HG03378 (cell line): Measurements from ENCODE around the gene RPL15.
A peak's percentile ranks its signal among the peaks of the same experiment; 100 is the strongest.
"Not testable (repeated sequence)": the region's sequence is repeated elsewhere in the genome, so short reads cannot be mapped to it uniquely, and the experiment has no call there.

Experiments
- ATAC-seq: cut with Tn5 transposase; IDR thresholded peaks from one replicate; pipeline ENCODE4 v1.9.1; 2021; ENCODE audit warnings: mild to moderate bottlenecking, moderate library complexity; ENCODE audit not compliant: unreplicated experiment

RPL15 gene

GRCh38 chr3:23889386-23889785 is 27.5 kb upstream of the RPL15 start:
- no peak for ATAC-seq

DNA sequence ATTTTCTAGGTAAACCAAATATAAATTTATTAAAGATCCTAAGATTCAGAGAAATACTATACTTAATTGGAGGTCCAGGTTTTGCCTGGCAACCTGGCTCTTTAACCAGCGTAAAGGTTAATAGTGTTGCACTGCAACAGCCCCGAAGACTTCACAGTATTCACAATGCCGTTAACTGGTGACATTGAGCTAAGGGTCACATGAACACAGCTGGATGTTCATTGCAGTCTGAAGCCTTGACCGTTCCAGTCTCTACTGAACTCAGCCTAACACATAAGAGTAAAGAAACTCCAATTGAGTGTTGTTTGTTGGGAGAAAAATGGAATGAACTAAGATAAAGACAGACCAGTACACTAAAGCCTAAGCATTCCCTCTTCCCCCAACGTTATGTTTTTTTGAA is 27.0 kb upstream of the RPL15 start:
- ATAC-seq, result no peak

DNA sequence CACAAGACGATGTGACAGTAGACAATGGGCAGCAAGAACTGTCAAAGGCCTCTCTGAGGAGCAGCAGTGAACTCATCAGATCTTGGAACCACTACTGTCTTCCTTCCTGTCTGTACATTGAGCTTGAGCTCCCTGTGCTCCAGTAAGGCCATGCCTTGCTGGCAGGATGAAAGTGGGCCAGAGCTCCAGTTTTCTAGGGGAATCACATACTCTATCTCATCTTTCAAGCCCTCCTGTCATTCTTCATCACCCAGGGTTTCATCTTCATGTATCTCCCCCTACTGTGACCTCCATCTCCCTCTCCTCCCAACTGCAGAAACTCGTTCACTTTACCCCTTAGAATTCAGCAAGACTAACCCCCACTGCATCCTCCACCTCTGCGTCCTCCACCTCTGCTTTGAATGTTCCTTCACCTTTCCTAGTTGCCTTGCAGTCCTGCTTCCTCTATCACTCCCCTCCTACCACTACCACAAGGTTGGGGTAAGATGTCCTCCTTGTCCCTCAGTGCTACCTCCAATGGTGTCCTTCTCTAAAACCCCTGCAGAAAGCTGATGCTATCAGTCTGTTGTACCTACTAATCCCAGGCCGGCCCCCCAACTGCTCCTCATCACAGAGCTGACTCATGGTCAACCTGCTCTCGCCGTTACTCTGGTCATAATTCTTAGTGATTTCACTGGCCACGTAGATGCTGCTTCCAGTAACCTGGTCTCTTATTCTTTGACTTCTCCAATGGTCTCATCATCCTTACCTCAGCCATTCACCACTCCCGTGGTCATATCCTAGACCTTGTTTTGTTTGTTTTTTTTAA is 22.5 kb upstream of the RPL15 start:
- ATAC-seq, result no peak

DNA sequence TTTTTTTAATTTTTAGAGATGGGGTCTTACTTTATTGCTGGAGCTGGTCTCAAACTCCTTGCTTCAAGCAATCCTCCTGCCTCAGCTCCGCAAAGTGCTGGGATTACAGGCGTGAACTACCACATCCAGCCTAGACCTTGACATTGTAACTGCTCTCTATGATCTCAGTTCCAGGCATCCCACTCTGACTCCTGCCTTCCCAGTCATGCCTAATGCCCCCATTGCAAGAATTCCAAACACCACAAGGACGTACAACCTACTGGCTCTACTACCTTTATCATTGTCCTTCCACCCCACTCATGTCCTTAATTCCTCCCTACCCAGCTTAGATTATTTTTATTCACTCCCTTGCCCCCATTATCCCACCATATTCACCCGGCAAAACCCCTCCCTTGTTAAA is 21.8 kb upstream of the RPL15 start:
- no peak for ATAC-seq

DNA sequence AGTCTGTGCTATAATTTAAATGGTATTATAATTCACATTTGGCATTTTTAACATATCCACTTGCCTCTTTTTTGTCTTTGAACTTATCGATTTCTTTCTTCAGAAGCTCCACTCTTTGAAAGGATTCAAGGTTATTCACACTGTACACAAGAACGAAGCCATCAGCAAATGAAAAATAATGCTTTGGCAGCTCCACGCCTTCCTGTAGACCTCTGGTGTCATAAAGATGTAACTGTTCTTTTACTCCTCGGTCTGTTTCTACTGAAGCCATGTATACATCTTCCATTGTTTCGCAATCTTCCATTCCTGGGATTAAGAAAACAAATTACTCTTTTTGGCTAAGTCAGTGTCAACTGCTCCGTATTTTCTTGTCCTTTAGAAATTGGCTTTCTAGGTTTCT is 16.2 kb upstream of the RPL15 start:
- no peak for ATAC-seq

- no peak for ATAC-seq
Measured at GRCh38 chr3:23904545-23904944, 12.4 kb upstream of the RPL15 start.

- ATAC-seq, result no peak
Measured at GRCh38 chr3:23909341-23909740, 7.6 kb upstream of the RPL15 start.

DNA sequence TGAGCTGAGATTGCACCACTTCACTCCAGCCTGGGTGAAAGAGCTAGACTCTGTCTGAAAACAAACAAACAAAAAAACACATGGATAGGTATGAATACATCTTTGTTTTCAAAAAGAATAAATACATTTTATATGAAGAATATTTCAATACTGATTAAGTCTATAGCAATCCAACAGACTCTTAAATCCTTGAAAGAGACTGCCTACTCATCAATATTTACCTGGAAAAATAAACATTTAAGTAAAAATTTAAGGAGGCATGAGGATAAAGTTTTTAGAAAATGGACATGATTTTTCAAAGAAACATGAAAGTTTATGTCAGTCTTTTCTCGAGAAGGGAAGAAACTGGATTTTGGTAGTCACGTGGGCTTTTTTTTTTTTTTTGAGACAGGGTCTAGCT is 5.5 kb upstream of the RPL15 start:
- ATAC-seq, result no peak

GRCh38 chr3:23912335-23912734 is 4.6 kb upstream of the RPL15 start:
- ATAC-seq, result not testable (repeated sequence)

DNA sequence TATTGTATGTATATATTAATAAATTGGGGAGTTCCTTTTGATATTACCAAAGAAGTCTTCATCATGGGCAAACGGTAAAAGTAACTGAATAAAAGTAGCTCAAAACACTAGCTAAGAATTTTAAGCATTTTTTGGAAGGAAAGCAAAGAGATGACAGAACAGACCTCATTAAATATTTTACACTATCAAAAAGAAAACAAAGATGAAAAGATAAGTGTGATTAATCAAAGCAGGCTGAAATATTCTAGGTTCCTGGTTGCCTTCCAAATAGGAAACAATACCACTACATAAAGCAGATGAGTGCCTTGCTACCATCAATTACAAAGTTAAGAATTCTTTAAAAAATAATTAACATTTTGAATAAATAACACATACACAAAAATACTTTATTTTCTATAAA is 3.8 kb upstream of the RPL15 start:
- ATAC-seq, result no peak

- no peak for ATAC-seq
Measured at GRCh38 chr3:23913873-23914743, 2.8 kb upstream of the RPL15 start.

DNA sequence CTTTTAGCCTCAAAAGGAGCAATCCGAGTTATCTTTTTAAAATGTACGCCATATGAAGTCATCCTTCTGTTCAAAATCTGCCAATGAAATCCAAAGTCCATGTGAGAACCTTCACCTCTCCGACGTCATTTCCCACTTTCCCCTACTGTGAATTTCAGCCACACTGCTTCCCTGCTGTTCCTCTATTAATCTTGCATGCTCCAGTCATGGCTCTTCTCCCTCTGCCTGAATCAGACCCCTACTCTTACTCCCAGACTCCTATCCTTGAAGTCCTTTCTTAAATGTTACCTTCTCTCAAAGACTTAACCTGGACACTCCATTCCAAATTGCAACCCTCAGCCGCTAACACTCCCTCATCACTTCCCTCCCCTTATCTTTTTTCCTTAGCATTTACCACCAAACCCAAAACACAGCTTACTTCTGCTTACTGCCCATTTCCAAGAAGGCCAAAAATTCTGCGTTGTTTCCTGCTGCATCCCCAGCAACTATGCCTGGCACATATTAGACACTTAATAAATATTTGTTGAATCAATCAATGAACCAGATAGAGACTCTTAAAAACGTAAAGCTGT is 1.3 kb upstream of the RPL15 start:
- ATAC-seq, result no peak

- peak; percentile 44 for ATAC-seq
Measured at GRCh38 chr3:23916152-23916885, 613 bp upstream of the RPL15 start.

DNA sequence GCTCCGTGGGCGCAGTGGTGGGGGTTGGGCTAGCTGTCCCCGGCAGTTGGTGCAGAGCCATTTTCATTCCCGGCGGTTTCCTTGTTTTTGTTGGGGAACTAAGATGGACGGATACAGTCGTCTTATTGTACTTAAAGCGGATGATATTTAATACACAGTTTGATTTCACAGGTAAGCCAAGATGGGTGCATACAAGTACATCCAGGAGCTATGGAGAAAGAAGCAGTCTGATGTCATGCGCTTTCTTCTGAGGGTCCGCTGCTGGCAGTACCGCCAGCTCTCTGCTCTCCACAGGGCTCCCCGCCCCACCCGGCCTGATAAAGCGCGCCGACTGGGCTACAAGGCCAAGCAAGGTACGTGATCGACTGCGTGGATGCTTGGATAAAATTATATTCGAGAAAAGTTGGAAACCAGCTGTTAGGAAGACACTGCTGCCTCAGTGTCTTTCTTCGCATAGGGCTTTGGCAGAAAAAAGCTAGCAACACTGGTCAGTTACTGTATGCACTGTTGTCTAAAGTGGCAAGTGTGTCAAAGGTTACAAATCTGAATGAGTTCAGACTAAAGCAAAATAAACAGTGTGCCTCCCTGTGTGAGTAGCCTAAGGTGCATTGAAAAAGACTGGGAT is 859 bp downstream of the RPL15 start:
- ATAC-seq, result not testable (repeated sequence)

DNA sequence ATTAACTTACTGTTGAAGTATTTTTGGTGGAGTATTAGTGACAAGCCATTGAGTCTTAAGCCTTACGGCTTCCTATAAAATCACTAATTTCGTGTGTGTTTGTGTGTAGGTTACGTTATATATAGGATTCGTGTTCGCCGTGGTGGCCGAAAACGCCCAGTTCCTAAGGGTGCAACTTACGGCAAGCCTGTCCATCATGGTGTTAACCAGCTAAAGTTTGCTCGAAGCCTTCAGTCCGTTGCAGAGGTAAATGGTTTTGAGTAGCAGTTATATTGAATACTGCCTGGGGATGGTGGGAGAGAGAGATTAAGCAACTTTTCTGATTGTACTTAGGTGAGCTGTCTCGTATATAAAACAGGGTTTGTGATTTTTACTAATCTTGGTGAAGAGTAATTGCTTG is 1.4 kb downstream of the RPL15 start:
- not testable (repeated sequence) for ATAC-seq

- ATAC-seq, result no peak
Measured at GRCh38 chr3:23919628-23920027, 2.7 kb downstream of the RPL15 start.

DNA sequence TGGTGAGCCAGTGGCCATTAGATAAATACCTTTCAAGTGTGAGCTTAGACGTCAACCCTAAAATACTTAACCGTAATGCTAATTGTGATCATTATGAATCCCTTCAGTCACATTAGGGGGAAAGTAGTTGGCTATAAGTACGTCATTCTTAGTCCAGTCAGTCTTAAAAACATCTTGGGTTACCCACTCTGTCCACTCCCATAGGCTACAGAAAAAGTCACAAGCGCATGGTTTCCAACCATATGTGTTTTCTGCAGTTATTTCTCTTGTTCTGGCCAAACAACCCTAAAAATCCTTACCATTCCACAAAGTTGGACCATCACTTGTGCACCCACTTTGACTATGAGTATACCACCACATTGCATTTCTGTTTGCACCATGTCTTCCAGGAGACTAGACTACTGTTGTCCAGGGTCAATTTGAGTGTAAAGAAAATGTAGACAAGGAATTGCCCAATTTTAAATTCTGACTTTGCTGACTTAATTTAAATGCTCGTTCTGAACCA is 3.3 kb downstream of the RPL15 start:
- ATAC-seq, result no peak

DNA sequence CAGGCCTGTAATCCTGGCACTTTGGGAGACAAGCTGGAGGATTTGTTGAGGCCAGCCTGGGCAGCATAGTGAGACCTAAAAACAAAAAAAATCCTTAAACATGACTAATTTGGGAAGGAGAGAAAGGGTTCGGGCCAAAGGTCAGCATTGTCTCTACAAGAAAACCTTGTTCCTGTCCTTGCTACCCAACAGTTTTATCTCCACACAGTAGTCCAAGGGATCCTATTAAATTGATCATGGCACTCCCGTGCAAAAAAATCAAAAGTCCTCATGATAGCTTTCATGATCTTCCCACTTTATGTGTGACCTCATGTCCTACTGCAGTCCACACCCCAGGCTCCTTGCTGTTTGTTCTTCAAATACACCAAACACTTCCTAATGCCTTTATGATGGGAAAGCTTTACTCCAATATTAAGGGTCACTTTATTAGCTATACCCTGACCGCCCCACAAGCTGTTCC is 4.2 kb downstream of the RPL15 start:
- ATAC-seq, result no peak

GRCh38 chr3:23923786-23924185 is 6.9 kb downstream of the RPL15 start:
- ATAC-seq, result no peak

- ATAC-seq, result no peak
Measured at GRCh38 chr3:23926246-23926645, 9.3 kb downstream of the RPL15 start.
